HG02798 (cell line): ENCODE data around the gene GDPD5.

Experiments
- ATAC-seq: cut with Tn5 transposase; IDR thresholded peaks from one replicate; pipeline ENCODE4 v1.9.1; 2021; ENCODE audit warnings: mild to moderate bottlenecking; ENCODE audit not compliant: unreplicated experiment, poor library complexity

The GDPD5 gene

DNA sequence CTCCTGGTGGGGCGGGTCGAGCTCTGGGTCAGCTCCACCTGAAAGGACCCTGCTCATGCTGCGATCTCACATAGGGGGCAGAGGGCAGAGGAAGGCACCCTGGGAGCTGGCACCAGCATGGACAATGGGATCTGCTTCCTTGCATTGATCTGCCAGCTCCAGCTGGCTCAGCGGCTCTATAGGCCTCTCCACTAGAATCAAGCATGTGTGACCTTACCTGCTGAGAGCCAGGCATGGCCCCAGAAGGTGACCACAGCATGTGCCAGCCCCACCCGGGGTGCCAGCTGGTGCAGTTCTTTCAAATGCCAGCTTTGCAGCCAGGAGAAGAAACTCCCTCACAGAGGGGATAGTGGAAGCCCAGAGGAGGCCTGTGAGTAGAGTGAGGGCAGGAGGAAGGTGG, 70.8 kb downstream of the GDPD5 start:
- ATAC-seq: no peak

- ATAC-seq: no peak
These were observed 71.7 kb downstream of the GDPD5 start for GRCh38 chr11:75453916-75454655.

DNA sequence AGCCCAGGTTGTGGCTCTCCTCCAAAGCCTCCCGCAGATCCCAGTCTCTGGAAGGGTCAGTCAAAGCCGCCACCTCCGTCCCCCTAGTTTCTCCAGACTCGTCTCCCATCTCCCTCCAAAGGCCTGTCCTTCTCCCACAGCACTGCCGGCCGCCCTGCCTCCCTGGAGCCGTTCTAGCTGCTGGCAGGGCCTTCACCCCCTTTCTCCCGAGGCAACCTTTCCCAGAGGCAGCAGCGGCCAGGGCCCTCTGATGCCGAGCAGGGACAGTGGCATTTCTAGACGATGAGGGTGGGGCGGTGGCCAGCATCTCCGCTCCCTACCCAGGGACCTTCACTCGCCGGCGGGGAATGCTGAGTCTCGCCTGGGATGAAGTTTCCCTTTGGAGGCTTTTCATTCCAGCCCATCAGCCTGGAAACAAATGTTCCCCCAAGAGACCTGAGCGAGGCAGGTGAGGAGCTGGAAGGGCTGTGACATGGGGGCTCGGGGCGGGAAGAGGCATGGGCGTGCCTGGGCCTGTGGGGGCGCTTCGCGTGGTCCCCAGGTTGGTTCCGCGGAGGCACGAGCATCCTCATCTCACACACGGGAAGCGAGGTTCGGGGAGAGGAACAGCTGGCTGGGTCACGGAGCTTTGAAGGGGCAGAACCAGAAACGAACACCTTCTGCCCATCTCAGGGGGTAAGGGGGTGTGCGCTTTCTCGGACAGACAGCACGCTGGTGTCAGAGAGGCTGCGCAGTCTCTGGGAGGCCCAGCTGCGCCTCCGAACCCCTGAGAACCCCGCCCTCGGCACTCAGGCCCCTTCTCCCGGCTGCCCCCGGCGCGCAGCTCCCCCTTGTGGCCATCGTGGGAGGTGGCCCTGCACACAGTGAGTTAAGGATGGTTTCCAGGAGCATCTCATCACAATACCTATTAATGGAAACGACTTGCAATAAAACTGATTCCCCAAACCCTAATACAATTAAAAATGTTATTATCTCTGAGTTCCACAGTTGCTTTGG, 74.6 kb downstream of the GDPD5 start:
- no peak for ATAC-seq

DNA sequence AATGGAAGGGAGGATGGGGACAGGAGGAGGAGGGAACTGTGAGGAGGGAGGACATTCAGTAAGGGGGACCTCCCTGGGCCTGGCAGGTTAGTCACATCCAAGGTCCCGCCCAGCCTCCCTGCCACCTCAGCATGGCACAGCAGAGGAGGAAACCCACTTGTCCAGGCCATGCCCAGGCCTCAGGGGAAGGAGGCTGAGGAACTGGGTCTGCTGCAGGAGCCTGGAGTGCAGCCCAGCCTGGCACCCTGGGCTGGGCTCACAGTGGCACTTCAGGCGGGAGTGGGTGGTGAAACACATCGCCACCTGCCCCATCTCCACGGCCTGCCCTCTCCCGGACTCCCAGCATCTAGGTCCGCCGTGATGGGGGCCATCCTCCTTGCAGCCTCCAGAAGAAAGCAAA, 75.5 kb downstream of the GDPD5 start:
- no peak for ATAC-seq

- no peak for ATAC-seq
These were observed 76.0 kb downstream of the GDPD5 start for GRCh38 chr11:75449776-75450175.

GRCh38 chr11:75449271-75449670, 76.5 kb downstream of the GDPD5 start:
- ATAC-seq: no peak

GRCh38 chr11:75447415-75447814, 78.3 kb downstream of the GDPD5 start:
- ATAC-seq: no peak

DNA sequence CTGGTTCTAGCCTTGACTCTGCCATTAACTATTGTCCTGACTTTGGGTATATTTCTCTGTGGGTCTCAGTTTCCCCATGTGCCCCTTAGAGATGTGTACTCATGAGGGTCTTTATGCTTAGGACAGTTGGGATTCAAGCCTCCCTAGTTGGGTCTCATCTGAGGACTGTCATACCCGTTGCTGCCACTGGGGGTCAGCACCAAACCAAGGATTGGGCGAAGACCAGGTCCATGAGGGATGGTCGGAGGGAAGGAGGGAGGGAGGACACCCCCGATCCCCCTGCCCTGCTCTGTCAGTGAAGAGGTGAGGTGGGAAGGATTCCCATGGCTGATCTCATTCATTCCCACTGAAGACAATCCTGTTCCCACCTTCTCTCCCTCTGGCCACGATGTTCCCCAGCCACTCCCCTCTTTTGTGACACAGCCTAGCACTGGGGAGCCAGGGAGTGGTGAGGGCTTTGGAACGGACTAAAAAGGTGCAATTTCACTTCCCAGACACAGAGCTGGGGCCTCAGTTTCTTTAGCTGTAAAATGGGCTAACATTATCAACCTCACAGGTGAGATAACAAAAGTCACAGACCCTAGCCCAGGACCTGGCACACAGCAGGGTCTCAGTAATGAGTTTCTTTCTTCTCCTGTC, 80.3 kb downstream of the GDPD5 start:
- peak; percentile 65 for ATAC-seq

- ATAC-seq: no peak
These were observed 82.7 kb downstream of the GDPD5 start for GRCh38 chr11:75443043-75443442.

- ATAC-seq: no peak
These were observed 83.4 kb downstream of the GDPD5 start for GRCh38 chr11:75442161-75442885.

GRCh38 chr11:75441804-75442132, 84.0 kb downstream of the GDPD5 start:
- no peak for ATAC-seq

GRCh38 chr11:75440960-75441803, 84.6 kb downstream of the GDPD5 start:
- no peak for ATAC-seq

DNA sequence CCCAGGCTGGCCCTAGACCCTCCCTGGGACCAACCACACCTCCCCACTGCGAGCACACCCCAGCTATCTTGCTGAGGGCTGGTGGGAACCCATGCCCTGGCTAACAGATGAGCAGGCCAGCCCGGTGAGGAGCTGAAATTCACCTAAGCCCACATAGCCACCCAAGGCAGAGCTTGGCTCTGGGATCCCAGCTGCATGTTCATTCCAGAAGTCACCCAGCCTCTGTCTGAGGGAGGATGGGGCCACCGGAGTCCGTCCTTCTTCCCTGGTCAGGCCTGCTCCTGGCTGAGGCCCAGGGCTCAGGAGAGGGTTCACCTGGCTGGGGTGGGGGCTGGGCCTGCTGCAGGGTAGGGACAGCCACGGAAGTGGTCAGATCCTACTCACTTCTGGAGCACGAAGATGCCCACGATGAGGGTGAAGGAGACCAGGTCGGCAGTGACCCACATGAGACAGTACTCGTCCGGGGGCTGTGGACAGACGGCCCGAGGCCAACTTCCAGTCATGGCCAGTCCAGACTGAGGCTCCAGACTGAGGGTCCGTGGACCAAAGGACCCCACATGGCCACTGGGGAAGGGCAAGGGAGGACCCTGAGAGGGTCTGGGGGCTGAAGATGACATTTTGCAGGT, 86.1 kb downstream of the GDPD5 start:
- no peak for ATAC-seq

- ATAC-seq: no peak
These were observed 86.7 kb downstream of the GDPD5 start for GRCh38 chr11:75439026-75439425.

GRCh38 chr11:75437966-75438659, 87.6 kb downstream of the GDPD5 start:
- no peak for ATAC-seq

- ATAC-seq: no peak
These were observed 88.9 kb downstream of the GDPD5 start for GRCh38 chr11:75436806-75437205.

- no peak for ATAC-seq
These were observed 90.2 kb downstream of the GDPD5 start for GRCh38 chr11:75435571-75435925.

- no peak for ATAC-seq
These were observed 90.7 kb downstream of the GDPD5 start for GRCh38 chr11:75434886-75435570.
